ENCODE results near the gene PRR12.

The PRR12 gene

GRCh38 chr19:49655570-49656455 lies 64.8 kb downstream of the PRR12 start:
- peak; percentile 94 for TF ChIP-seq ZNF121 (tag by site-specific recombination; IDR thresholded peaks at IDR 0.05)
- TF ChIP-seq ZNF777 (tag by site-specific recombination; IDR thresholded peaks at IDR 0.05; ENCODE audit: borderline replicate concordance) = no peak
- H3K9me3 ChIP-seq (ENCODE audit: control insufficient read depth, insufficient read depth, low read depth, low read length) = no peaks in the 10 kb centered on the region
- ChIA-PET CTCF (interaction anchor here (0.6 to 1.3 kb wide), 3 partner anchors 9 to 149 kb away, joined by 3 to 4 read pairs (median 3); no protein-coding TSS in a partner anchor), POLR2A (interaction anchor here (0.6 to 3.7 kb wide), 7 partner anchors 9 to 542 kb away, joined by 3 to 23 read pairs (median 10); partner anchors contain the start of genes BCL2L12, IRF3, PRR12 and RRAS)
- peaks cover 43 to 95% of the 10 kb centered on the region in 2 experiments for H3K36me3 ChIP-seq (ENCODE audit: control insufficient read depth in 2 of 2, insufficient read depth in 1 of 2, low read length in 2 of 2)
- H3K27ac ChIP-seq (ENCODE audit: extremely low read depth, low read depth, low read length) = no peak overlapping the region
- H3K4me1 ChIP-seq (ENCODE audit: control insufficient read depth, insufficient read depth, low read length) = no peaks in the 10 kb centered on the region
- no peak overlapping the region for H3K4me3 ChIP-seq (ENCODE audit: low read depth, low read length)

DNA sequence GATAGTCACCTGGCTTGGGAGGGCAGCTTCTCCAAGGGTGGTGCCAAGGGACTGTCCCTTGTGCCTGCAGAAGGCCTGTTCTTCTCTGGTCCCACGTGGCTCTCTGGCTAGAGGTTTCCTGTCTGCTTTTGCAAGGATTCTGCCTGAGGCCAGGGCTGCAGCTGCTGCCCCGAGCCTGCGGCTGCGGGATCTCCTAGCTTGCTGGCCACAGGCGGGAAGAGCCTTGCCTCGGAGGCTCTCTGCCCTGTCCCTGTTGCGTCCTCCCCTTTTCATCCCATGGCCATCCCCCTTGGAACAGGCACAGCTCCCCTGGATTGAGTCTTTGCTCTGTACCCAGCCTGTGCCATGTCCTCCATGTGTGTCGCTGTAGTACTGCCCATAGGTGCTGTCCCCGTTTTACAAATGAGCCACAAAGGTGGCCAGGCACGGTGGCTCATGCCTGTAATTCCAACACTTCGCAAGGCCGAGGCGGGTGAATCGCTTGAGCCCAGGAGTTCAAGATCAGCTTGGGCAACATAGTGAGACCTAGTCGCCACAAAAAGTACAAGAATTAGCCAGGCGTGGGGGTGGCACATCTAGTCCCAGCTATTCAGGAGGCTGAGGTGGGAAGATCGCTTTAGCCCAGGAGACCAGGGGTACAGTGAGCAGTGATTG lies 65.6 kb downstream of the PRR12 start:
- H3K4me3 ChIP-seq (ENCODE audit: low read depth, low read length) = no peak overlapping the region
- peaks cover 43 to 96% of the 10 kb centered on the region in 2 experiments for H3K36me3 ChIP-seq (ENCODE audit: control insufficient read depth in 2 of 2, insufficient read depth in 1 of 2, low read length in 2 of 2)
- ChIA-PET CTCF (interaction anchor here (1.2 to 1.3 kb wide), 2 partner anchors 16 to 150 kb away, joined by 3 to 4 read pairs; no protein-coding TSS in a partner anchor), POLR2A (interaction anchor here (1.2 to 3.7 kb wide), 8 partner anchors 8 to 65 kb away, joined by 4 to 23 read pairs (median 10); partner anchors contain the start of genes BCL2L12, IRF3, PRR12 and RRAS)
- no peaks in the 10 kb centered on the region for H3K9me3 ChIP-seq (ENCODE audit: control insufficient read depth, insufficient read depth, low read depth, low read length)
- no peaks in the 10 kb centered on the region for H3K4me1 ChIP-seq (ENCODE audit: control insufficient read depth, insufficient read depth, low read length)
- no peak for TF ChIP-seq ZFP41 (tag by site-specific recombination; IDR thresholded peaks at IDR 0.05; ENCODE audit: borderline replicate concordance)
- TF ChIP-seq ZNF514 (tag by site-specific recombination; IDR thresholded peaks at IDR 0.05) = no peak
- no peak for TF ChIP-seq ZNF791 (tag by site-specific recombination; IDR thresholded peaks at IDR 0.05)
- TF ChIP-seq ZNF701 (tag by site-specific recombination; IDR thresholded peaks at IDR 0.05) = no peak
- TF ChIP-seq ZNF292 (tag by site-specific recombination; IDR thresholded peaks at IDR 0.05; ENCODE audit: borderline replicate concordance, low read depth) = no peak
- no peak for TF ChIP-seq ZNF214 (tag by site-specific recombination; IDR thresholded peaks at IDR 0.05; ENCODE audit: borderline replicate concordance)
- no peak for TF ChIP-seq ZNF660 (tag by site-specific recombination; IDR thresholded peaks at IDR 0.05)
- no peak for TF ChIP-seq ZNF10 (tag by site-specific recombination; IDR thresholded peaks at IDR 0.05)
- no peak for TF ChIP-seq ZNF248 (tag by site-specific recombination; IDR thresholded peaks at IDR 0.05)
- TF ChIP-seq, protein P1, sequence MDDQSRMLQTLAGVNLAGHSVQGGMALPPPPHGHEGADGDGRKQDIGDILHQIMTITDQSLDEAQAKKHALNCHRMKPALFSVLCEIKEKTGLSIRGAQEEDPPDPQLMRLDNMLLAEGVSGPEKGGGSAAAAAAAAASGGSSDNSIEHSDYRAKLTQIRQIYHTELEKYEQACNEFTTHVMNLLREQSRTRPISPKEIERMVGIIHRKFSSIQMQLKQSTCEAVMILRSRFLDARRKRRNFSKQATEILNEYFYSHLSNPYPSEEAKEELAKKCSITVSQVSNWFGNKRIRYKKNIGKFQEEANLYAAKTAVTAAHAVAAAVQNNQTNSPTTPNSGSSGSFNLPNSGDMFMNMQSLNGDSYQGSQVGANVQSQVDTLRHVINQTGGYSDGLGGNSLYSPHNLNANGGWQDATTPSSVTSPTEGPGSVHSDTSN (CRISPR knock-in tag; IDR thresholded peaks at IDR 0.05) = no peak
- no peak for TF ChIP-seq HOXA7 (CRISPR knock-in tag; IDR thresholded peaks at IDR 0.05; ENCODE audit: borderline replicate concordance)
- TF ChIP-seq, protein P2, sequence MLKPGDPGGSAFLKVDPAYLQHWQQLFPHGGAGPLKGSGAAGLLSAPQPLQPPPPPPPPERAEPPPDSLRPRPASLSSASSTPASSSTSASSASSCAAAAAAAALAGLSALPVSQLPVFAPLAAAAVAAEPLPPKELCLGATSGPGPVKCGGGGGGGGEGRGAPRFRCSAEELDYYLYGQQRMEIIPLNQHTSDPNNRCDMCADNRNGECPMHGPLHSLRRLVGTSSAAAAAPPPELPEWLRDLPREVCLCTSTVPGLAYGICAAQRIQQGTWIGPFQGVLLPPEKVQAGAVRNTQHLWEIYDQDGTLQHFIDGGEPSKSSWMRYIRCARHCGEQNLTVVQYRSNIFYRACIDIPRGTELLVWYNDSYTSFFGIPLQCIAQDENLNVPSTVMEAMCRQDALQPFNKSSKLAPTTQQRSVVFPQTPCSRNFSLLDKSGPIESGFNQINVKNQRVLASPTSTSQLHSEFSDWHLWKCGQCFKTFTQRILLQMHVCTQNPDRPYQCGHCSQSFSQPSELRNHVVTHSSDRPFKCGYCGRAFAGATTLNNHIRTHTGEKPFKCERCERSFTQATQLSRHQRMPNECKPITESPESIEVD (tag by site-specific recombination; IDR thresholded peaks at IDR 0.05) = no peak
- TF ChIP-seq ZNF169 (tag by site-specific recombination; IDR thresholded peaks at IDR 0.05) = no peak
- TF ChIP-seq HIC1 (tag by site-specific recombination; IDR thresholded peaks at IDR 0.05) = no peak
- TF ChIP-seq ZNF354C (tag by site-specific recombination; IDR thresholded peaks at IDR 0.05; ENCODE audit: borderline replicate concordance, low read depth) = no peak
- no peak for TF ChIP-seq ZNF391 (tag by site-specific recombination; IDR thresholded peaks at IDR 0.05; ENCODE audit: borderline replicate concordance, low read depth)
- TF ChIP-seq ZNF366 (tag by site-specific recombination; conservative IDR thresholded peaks at IDR 0.05) = no peak
- no peak overlapping the region for H3K27ac ChIP-seq (ENCODE audit: extremely low read depth, low read depth, low read length)

All from HEK293 (cell line).